ENCODE measurements around the gene NFATC3. TPM values are rescaled to one million over a fixed set of nuclear protein-coding genes. Genes with fewer than 3 reads are reported as not detected.
"Not testable (repeated sequence)": the region's sequence is repeated elsewhere in the genome, so short reads cannot be mapped to it uniquely, and the experiment has no call there.

Gene NFATC3
- total RNA-seq, 1 donor from 2014 or later, result 29.2 TPM

GRCh38 chr16:68096491-68096890, 11.3 kb downstream of the NFATC3 start:
- Histone ChIP-seq H3K27me3 (ENCODE audit: control insufficient read depth in 3 of 3, insufficient read depth in 3 of 3, low read length in 3 of 3) (no peaks in the 10 kb centered on the region), H3K27ac (ENCODE audit: low read depth, low read length) (no peak overlapping the region), H3K4me1 (ENCODE audit: control insufficient read depth in 3 of 3, insufficient read depth in 3 of 3, low read length in 3 of 3) (peaks cover 21 to 45% (median 33%) of the 10 kb centered on the region in 3 donors), H3K4me3 (ENCODE audit: low read length in 3 of 3) (no peak overlapping the region), H3K9ac (ENCODE audit: low read depth in 1 of 3, low read length in 3 of 3) (no peak overlapping the region), H3K9me3 (ENCODE audit: control insufficient read depth in 3 of 3, low read length in 3 of 3) (no peaks in the 10 kb centered on the region), H3K36me3 (ENCODE audit: control insufficient read depth in 3 of 3, insufficient read depth in 3 of 3, low read length in 3 of 3) (no peaks in the 10 kb centered on the region)

- no peak overlapping the region for H3K4me3 ChIP-seq (ENCODE audit: low read length in 3 of 3)
- H3K27ac ChIP-seq (ENCODE audit: low read depth, low read length), result no peak overlapping the region
- no peaks in the 10 kb centered on the region for H3K27me3 ChIP-seq (ENCODE audit: control insufficient read depth in 3 of 3, insufficient read depth in 3 of 3, low read length in 3 of 3)
- no peaks in the 10 kb centered on the region for H3K9me3 ChIP-seq (ENCODE audit: control insufficient read depth in 3 of 3, low read length in 3 of 3)
- H3K9ac ChIP-seq (ENCODE audit: low read depth in 1 of 3, low read length in 3 of 3), result no peak overlapping the region
- no peaks in the 10 kb centered on the region for H3K36me3 ChIP-seq (ENCODE audit: control insufficient read depth in 3 of 3, insufficient read depth in 3 of 3, low read length in 3 of 3)
- H3K4me1 ChIP-seq (ENCODE audit: control insufficient read depth in 3 of 3, insufficient read depth in 3 of 3, low read length in 3 of 3), result peaks cover 21 to 39% (median 27%) of the 10 kb centered on the region in 3 donors
These were observed 11.9 kb downstream of the NFATC3 start for GRCh38 chr16:68097088-68097487.

DNA sequence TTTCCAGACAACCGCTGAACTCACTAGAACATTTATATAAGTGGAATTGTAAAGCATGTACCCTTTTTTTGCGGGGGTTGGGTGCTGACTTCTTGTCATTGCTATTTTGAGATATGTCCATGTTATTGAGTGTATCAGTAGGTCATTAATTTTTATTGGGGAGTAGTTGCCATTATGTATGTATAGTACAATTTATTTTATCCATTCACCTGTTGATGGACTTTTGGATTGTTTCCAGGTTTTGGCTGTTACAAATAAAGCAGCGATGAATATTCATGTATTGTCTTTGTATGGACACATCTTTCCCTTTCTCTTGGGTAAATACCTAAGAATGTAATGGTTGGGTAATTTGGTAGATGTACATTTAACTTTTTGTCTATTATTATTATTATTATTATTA, 12.7 kb downstream of the NFATC3 start:
- H3K4me3 ChIP-seq (ENCODE audit: low read length in 3 of 3), result no peak overlapping the region
- H3K4me1 ChIP-seq (ENCODE audit: control insufficient read depth in 3 of 3, insufficient read depth in 3 of 3, low read length in 3 of 3), result peaks cover 21 to 38% (median 24%) of the 10 kb centered on the region in 3 donors
- H3K9me3 ChIP-seq (ENCODE audit: control insufficient read depth in 3 of 3, low read length in 3 of 3), result no peaks in the 10 kb centered on the region
- no peak overlapping the region for H3K9ac ChIP-seq (ENCODE audit: low read depth in 1 of 3, low read length in 3 of 3)
- no peaks in the 10 kb centered on the region for H3K27me3 ChIP-seq (ENCODE audit: control insufficient read depth in 3 of 3, insufficient read depth in 3 of 3, low read length in 3 of 3)
- no peak overlapping the region for H3K27ac ChIP-seq (ENCODE audit: low read depth, low read length)
- no peaks in the 10 kb centered on the region for H3K36me3 ChIP-seq (ENCODE audit: control insufficient read depth in 3 of 3, insufficient read depth in 3 of 3, low read length in 3 of 3)

- H3K4me1 ChIP-seq (ENCODE audit: control insufficient read depth in 3 of 3, insufficient read depth in 3 of 3, low read length in 3 of 3), result peaks cover 7 to 14% (median 11%) of the 10 kb centered on the region in 3 donors
- no peaks in the 10 kb centered on the region for H3K27me3 ChIP-seq (ENCODE audit: control insufficient read depth in 3 of 3, insufficient read depth in 3 of 3, low read length in 3 of 3)
- H3K9me3 ChIP-seq (ENCODE audit: control insufficient read depth in 3 of 3, low read length in 3 of 3), result no peaks in the 10 kb centered on the region
- H3K36me3 ChIP-seq (ENCODE audit: control insufficient read depth in 3 of 3, insufficient read depth in 3 of 3, low read length in 3 of 3), result no peaks in the 10 kb centered on the region
- H3K9ac ChIP-seq (ENCODE audit: low read depth in 1 of 3, low read length in 3 of 3), result no peak overlapping the region
- no peak overlapping the region for H3K4me3 ChIP-seq (ENCODE audit: low read length in 3 of 3)
- no peak overlapping the region for H3K27ac ChIP-seq (ENCODE audit: low read depth, low read length)
These were observed 15.3 kb downstream of the NFATC3 start for GRCh38 chr16:68100488-68100887.

DNA sequence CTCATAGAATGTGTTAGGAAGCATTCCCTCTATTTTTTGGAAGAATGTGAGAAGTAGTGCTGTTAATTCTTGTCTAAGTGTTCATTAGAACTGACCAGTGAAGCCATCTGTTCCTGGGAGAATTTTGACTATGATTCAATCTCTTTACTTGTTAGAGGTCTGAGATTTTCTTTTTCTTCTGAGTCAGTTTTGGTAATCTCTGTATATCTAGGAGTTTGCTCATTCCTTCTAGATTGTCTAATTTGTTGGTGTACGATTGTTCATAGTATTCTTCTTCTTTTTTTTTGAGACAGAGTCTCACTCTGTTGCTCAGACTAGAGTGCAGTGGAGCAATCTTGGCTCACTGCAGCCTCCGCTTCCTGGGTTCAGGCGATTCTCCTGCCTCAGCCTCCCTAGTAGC, 20.4 kb downstream of the NFATC3 start:
- Histone ChIP-seq H3K27ac (ENCODE audit: low read depth, low read length) (no peak overlapping the region), H3K9ac (ENCODE audit: low read depth in 1 of 3, low read length in 3 of 3) (no peak overlapping the region), H3K4me3 (ENCODE audit: low read length in 3 of 3) (no peak overlapping the region), H3K27me3 (ENCODE audit: control insufficient read depth in 3 of 3, insufficient read depth in 3 of 3, low read length in 3 of 3) (no peaks in the 10 kb centered on the region), H3K9me3 (ENCODE audit: control insufficient read depth in 3 of 3, low read length in 3 of 3) (no peaks in the 10 kb centered on the region), H3K4me1 (ENCODE audit: control insufficient read depth in 3 of 3, insufficient read depth in 3 of 3, low read length in 3 of 3) (peaks cover 2 to 3% (median 3%) of the 10 kb centered on the region in 3 donors), H3K36me3 (ENCODE audit: control insufficient read depth in 3 of 3, insufficient read depth in 3 of 3, low read length in 3 of 3) (no peaks in the 10 kb centered on the region)

DNA sequence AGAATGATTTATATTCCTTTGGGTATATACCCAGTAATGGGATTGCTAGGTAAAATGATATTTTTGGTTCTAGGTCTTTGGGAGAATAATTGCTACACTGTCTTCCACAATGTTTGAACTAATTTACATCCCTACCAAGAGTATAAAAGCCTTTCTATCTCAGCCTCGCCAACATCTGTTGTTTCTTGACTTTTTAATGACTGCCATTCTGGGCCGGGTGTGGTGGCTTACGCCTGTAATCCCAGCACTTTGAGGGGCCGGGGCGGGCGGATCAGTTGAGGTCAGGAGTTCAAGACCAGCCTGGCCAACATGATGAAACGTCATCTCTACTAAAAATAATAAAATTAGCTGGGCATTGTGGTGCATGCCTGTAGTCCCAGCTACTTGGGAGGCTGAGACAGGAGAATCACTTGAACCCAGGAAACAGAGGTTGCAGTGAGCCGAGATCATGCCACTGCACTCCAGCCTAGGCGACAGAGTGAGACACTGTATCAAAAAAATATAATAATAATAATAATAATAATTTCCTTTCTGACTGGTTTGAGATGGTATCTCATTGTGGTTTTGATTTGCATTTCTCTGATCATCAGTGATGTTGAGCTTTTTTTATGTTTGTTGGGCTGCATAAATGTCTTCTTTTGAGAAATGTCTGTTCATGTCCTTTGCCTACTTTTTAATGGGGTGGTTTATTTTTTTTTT, 22.2 kb downstream of the NFATC3 start:
- H3K27me3 ChIP-seq (ENCODE audit: control insufficient read depth in 3 of 3, insufficient read depth in 3 of 3, low read length in 3 of 3); H3K9me3 ChIP-seq (ENCODE audit: control insufficient read depth in 3 of 3, low read length in 3 of 3); H3K36me3 ChIP-seq (ENCODE audit: control insufficient read depth in 3 of 3, insufficient read depth in 3 of 3, low read length in 3 of 3); H3K27ac ChIP-seq (ENCODE audit: low read depth, low read length); H3K9ac ChIP-seq (ENCODE audit: low read depth in 1 of 3, low read length in 3 of 3); H3K4me1 ChIP-seq (ENCODE audit: control insufficient read depth in 3 of 3, insufficient read depth in 3 of 3, low read length in 3 of 3); H3K4me3 ChIP-seq (ENCODE audit: low read length in 3 of 3): not testable (repeated sequence)

DNA sequence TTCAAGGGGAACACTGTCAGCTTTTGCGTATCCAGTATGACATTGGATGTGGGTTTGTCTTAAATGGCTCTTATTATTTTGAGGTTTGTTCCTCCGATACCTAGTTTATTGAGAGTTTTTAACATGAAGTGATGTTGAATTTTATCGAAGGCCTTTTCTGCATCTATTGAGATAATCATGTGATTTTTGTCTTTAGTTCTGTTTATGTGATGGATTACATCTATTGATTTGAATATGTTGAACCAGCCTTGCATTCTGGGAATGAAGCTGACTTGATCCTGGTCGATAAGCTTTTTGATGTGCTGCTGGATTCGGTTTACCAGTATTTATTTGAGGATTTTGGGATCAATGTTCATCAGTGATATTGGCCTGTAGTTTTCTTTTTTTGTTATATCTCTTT, 24.0 kb downstream of the NFATC3 start:
- H3K27me3 ChIP-seq (ENCODE audit: control insufficient read depth in 3 of 3, insufficient read depth in 3 of 3, low read length in 3 of 3); H3K4me3 ChIP-seq (ENCODE audit: low read length in 3 of 3); H3K9me3 ChIP-seq (ENCODE audit: control insufficient read depth in 3 of 3, low read length in 3 of 3); H3K4me1 ChIP-seq (ENCODE audit: control insufficient read depth in 3 of 3, insufficient read depth in 3 of 3, low read length in 3 of 3); H3K9ac ChIP-seq (ENCODE audit: low read depth in 1 of 3, low read length in 3 of 3); H3K27ac ChIP-seq (ENCODE audit: low read depth, low read length); H3K36me3 ChIP-seq (ENCODE audit: control insufficient read depth in 3 of 3, insufficient read depth in 3 of 3, low read length in 3 of 3): not testable (repeated sequence)

- H3K4me3 ChIP-seq (ENCODE audit: low read length in 3 of 3); H3K9ac ChIP-seq (ENCODE audit: low read depth in 1 of 3, low read length in 3 of 3); H3K4me1 ChIP-seq (ENCODE audit: control insufficient read depth in 3 of 3, insufficient read depth in 3 of 3, low read length in 3 of 3); H3K27me3 ChIP-seq (ENCODE audit: control insufficient read depth in 3 of 3, insufficient read depth in 3 of 3, low read length in 3 of 3); H3K9me3 ChIP-seq (ENCODE audit: control insufficient read depth in 3 of 3, low read length in 3 of 3); H3K36me3 ChIP-seq (ENCODE audit: control insufficient read depth in 3 of 3, insufficient read depth in 3 of 3, low read length in 3 of 3); H3K27ac ChIP-seq (ENCODE audit: low read depth, low read length): not testable (repeated sequence)
These were observed 25.4 kb downstream of the NFATC3 start for GRCh38 chr16:68110611-68111010.

- H3K27me3 ChIP-seq (ENCODE audit: control insufficient read depth in 3 of 3, insufficient read depth in 3 of 3, low read length in 3 of 3), result no peaks in the 10 kb centered on the region
- H3K36me3 ChIP-seq (ENCODE audit: control insufficient read depth in 3 of 3, insufficient read depth in 3 of 3, low read length in 3 of 3), result no peaks in the 10 kb centered on the region
- no peak overlapping the region for H3K27ac ChIP-seq (ENCODE audit: low read depth, low read length)
- no peaks in the 10 kb centered on the region for H3K9me3 ChIP-seq (ENCODE audit: control insufficient read depth in 3 of 3, low read length in 3 of 3)
- peaks cover 0 to 16% (median 8%) of the 10 kb centered on the region in 3 donors for H3K4me1 ChIP-seq (ENCODE audit: control insufficient read depth in 3 of 3, insufficient read depth in 3 of 3, low read length in 3 of 3)
- no peak overlapping the region for H3K9ac ChIP-seq (ENCODE audit: low read depth in 1 of 3, low read length in 3 of 3)
- no peak overlapping the region for H3K4me3 ChIP-seq (ENCODE audit: low read length in 3 of 3)
These were observed 26.2 kb downstream of the NFATC3 start for GRCh38 chr16:68111379-68111778.

DNA sequence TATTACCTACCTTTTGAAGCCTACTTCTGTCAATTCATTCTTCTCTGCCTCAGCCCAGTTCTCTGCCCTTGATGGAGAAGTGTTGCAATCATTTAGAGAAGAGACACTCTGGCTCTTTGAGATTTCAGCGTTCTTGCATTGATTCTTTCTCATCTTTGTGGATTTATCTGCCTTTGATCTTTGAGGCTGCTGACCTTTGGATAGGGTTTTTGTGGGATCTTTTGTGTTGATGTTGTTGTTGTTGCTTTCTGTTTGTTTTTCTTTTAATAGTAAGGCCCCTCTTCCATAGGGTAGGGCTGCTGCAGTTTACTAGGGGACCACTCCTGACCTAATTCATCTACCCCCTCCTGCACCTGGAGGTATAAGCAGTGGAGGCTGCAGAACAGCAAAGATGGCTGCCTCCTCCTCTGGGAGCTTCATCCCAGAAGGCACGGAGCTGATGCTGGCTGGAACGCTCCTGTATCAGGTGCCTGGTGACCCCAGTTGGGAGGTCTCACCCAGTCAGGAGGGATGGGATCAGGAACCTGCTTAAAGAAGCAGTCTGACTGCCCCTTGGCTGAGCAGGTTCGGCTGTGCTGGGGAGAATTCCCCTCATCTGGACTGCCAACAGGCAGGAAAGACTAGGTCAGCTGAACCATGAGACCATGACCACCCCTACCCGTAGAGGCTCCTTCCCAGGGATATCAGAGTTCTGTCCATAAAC, 28.0 kb downstream of the NFATC3 start:
- Histone ChIP-seq H3K9me3 (ENCODE audit: control insufficient read depth in 3 of 3, low read length in 3 of 3) (no peaks in the 10 kb centered on the region), H3K4me1 (ENCODE audit: control insufficient read depth in 3 of 3, insufficient read depth in 3 of 3, low read length in 3 of 3) (peaks cover 3 to 14% (median 8%) of the 10 kb centered on the region in 3 donors), H3K36me3 (ENCODE audit: control insufficient read depth in 3 of 3, insufficient read depth in 3 of 3, low read length in 3 of 3) (no peaks in the 10 kb centered on the region), H3K4me3 (ENCODE audit: low read length in 3 of 3) (no peak overlapping the region), H3K27ac (ENCODE audit: low read depth, low read length) (no peak overlapping the region), H3K9ac (ENCODE audit: low read depth in 1 of 3, low read length in 3 of 3) (no peak overlapping the region), H3K27me3 (ENCODE audit: control insufficient read depth in 3 of 3, insufficient read depth in 3 of 3, low read length in 3 of 3) (no peaks in the 10 kb centered on the region)
